HG03064 (cell line): ENCODE results near the gene TNFRSF9.
"Not testable (repeated sequence)": the region's sequence is repeated elsewhere in the genome, so short reads cannot be mapped to it uniquely, and the experiment has no call there.

Experiments used
- ATAC-seq: cut with Tn5 transposase; IDR thresholded peaks from one replicate; pipeline ENCODE4 v1.9.1; 2021; ENCODE audit warnings: low read depth; ENCODE audit not compliant: unreplicated experiment

TNFRSF9 gene

DNA sequence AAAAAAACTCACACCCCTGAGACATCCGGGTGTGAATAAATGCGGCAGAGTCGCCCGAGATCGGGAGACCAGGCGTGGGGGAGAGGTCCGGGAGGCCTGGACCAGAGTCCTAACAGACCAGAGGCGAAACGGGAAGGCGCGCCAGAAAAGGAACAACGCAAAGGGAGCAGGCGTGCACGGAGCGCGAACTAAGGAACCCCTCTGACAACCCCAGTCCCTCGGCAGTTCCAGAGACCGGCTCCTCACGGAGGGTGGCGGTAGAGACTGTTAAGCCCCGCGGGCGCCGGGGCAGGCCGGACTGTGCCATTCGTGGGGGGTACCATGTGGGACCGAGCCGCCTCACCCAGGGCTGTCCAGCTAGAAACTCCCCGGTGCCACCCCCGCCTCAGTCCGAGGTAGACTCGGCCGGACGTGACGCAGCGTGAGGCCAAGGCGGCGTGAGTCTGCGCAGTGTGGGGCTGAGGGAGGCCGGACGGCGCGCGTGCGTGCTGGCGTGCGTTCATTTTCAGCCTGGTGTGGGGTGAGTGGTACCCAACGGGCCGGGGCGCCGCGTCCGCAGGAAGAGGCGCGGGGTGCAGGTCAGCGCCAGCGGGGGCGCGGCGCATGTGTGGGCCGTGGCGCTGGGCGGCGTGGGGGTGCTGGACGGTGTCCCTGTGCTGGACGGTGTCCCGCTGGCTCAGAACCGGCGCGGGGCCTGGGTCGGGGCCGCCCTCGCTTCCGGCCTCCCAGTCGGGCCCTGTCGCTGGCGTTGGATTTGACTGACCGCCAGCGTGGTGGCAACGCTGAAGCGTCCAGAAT lies 20.8 kb upstream of the TNFRSF9 start, which contains the start of gene PARK7:
Gene PARK7 (plus strand): TSS at position 496 of the 798 bp plus-strand sequence. CDS start 1,075 bp downstream, outside the sequence.
- ATAC-seq: peak; percentile 91

DNA sequence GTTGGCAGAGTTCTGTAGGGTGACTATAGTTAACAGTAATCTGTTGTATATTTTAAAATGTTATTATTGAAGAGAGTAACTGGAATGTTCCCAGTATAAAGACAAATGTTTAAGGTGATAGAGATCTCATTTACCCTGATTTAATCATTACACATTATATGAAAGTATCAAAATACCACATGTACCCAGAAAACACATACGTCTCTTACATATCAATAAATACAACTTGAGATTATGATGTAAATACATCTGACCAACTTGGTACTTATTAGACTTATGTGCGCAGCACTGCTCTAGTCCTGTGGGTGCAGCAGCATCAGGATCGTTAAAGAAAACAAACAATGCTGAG lies 20.2 kb upstream of the TNFRSF9 start:
- ATAC-seq: no peak

DNA sequence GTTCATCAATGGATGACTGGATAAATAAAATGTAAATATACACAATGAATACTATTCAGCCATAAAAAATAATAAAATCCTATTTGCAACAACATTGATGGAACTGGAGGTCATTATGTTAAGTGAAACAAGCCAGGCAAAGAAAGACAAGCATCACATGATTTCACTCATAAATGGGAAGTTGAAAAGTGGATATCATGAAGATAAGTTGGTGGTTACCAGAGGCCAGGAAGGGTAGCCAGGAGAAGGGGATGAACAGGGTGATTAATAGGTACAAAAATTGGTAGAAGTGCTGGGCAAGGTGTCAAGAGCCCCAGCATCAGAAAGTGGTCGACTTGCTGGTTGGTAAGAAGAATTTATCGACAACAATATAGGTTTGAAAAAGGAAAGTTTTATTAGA lies 19.5 kb upstream of the TNFRSF9 start:
- ATAC-seq: no peak

DNA sequence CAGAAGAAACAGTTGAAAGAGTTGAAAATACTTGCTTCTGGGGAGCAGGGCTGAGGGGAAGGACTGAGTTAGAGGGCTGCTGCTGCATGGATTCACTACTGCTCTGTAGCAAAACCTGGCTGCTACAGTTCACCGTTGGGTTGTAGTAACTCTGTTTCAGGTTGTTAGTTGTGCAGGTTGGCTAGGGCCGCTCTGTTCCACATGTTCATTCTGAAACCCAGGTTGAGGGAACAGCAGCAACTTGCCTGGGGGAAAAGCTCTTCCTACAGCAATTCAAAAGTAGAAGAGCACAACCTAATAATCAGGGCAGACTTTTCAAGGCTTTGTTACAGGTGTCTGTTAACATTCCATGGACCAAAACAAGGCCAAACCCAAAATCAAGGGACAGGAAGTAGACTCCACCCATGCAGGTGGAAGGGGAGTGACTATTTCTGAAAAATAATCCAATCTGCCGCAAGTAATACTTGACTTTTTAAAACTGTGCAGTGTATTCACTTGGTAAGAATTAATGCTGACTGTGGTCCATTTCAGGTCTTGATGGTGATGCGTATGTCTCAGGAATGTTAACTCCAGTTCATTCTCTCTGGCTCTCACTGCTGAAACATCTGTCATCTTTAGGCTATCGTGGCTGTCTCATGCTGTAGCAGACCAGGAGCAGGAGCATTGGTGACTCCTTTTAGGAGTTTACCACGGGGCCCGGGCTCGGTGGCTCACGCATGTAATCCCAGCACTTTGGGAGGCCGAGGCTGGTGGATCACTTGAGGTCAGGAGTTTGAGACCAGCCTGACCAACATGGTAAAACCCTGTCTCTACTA lies 15.8 kb upstream of the TNFRSF9 start:
- no peak for ATAC-seq

DNA sequence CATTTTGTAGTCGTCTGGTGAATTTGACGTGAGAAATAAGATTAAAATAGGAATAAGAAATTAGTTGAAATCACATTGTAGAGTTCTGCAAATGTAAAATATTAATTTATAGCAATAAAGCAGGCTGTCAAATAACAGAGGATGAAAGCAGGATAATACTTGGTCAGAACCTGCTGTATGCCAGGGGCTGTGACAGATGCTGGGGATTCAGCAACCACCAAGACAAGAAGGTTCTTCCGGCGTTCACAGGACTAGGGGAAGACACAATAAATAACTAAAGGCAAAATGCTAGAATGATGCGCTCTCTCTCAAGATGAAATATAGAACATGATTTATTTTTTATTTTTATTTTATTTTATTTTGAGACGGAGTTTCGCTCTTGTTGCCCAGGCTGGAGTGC lies 14.0 kb upstream of the TNFRSF9 start:
- no peak for ATAC-seq

DNA sequence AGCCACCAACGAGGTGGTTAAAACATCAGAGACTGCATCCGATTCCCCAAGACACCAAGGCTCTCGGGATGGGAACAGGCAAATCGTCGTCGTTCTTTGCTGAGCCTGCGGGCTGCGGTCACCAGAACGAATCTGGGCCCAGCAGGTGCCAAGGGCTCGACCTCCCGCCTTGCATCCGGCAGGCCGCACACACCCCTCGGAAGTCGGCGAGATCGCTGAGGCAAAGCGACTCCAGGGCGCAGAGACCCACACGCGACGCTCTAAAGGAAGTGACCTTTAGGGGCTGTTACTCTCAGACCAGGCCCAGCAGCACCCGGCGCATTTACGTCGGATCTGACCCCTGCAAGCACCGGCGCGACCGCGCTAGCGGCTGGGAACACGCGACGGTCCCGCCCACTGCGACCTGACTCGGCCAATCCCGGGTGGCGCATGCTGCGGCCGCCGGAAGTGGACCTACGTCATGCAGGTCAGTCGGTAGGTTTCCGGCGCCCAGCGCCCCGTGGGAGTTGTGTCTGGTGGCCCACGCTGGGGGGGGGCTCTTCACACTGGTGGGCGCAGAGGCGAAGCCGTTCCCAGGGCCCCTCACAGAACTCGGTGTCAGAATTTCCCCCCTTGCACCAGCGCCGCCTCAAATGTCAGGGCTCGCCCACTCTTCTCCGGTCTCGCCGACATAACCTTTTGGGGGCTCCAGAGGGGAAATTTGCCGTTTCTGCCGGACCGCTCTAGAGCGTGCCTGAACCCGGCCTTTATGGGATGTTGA lies 13.4 kb upstream of the TNFRSF9 start:
- peak; percentile 89 for ATAC-seq

DNA sequence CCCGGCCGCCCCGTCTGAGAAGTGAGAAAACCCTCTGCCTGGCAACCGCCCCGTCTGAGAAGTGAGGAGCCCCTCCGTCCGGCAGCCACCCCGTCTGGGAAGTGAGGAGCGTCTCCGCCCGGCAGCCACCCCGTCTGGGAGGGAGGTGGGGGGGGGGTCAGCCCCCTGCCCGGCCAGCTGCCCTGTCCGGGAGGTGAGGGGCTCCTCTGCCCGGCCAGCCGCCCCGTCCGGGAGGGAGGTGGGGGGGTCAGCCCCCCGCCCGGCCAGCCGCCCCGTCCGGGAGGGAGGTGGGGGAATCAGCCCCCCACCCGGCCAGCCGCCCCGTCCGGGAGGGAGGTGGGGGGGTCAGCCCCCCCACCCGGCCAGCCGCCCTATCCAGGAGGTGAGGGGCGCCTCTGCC lies 12.2 kb upstream of the TNFRSF9 start:
- ATAC-seq: not testable (repeated sequence)

DNA sequence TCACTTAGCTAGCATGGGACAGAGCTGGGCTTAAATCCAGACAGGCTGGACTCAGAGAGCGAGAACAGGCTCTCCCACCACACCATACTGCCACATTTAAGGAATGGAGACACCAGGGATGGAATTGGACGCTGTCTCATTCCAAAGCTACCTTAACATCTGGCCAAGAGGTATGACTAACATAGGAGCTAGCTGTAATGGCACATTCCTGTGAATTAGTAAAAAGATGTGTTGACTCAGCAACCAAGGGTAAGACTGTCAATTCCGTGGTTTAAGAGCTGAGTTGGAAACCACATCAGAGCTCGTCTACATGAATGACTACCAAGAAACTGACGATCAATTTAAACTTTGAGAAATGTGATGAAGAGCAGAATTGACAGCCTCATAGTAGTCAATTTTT lies 8.3 kb upstream of the TNFRSF9 start:
- no peak for ATAC-seq

DNA sequence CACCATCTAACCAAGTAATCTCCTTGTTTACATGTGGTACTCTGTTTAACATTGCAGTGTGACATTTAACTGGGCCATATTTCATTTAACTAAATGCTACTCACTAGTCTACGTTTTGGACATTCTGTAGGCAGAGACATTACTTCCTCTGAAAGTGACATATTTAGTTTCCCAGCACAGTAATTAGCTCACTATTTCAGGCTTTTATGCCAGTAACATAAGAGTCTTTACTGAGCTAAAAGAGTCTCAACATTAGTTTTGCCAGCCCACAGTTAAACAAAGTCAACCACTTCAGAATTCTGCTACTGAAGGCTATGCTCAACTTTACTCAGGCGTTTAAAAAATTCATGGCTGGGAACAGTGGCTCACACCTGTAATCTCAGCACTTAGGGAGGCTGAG lies 2.6 kb upstream of the TNFRSF9 start:
- no peak for ATAC-seq

DNA sequence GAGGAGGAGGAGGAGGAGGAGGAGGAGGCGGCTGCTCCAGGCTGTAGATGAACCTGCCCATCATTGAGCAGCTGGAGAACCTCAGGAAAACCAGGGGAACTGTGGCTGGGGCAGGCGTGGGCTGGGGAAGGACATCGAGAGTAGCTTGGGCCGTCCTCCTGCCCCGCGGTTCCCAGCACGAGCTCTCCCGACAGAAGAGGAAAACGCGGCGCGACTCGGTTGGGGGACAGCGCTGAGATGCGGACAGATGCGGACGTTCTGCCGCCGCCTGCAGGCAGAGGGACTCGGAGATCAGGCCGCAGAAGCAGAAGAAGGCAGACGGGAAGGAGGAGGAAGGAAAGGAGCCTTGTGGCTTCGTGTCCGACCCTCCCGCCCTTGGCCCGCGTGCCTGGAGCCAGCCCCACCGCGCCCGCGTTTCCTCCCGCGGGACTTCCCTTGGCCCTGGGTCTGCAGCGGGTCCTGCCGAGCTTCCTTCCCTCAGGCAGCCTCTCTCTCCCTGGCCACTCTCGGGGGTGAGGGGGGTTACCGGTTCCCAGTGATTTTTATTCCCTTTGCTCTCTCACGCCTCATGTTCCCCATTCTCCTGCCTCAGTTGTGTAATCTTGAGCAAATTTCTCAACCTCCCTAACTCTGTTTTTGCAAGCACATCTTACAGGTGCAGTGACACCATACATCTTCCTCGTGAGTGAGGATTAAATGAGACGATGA lies 1.7 kb upstream of the TNFRSF9 start:
- no peak for ATAC-seq

DNA sequence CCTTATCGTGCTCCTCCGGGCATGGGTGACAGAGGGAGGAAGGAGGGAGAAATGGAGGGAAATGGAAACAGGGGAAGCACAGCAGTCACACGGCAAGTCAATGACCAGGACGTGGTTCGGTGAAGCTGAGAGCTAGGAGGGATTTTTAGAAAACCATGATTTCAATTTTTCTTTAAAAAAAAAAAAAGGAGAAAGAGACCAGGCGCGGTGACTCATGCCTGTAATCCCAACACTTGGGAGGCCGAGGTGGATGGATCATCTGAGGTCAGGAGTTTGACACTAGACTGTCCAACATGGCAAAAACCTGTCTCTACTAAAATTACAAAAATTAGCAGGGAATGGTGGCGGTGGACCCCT lies 776 bp upstream of the TNFRSF9 start:
- no peak for ATAC-seq

DNA sequence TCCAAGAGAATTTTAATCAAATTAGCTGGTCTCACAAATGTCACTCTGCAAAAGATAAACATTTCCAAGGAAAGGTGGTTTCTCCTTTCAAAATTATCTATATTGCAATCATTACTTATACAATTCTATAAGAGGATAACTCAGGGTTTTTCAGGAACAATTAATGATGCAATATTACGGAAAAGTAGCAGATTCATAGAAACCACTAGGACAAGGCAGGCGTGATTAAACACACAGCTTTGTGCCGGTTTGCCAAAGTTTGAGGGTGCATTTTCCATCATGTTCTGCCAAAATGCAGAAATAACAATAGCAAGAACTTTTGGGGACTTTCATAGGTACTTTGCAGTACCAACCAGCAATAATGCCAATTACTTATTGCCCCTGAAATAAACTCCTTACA lies 605 bp downstream of the TNFRSF9 start:
- no peak for ATAC-seq

DNA sequence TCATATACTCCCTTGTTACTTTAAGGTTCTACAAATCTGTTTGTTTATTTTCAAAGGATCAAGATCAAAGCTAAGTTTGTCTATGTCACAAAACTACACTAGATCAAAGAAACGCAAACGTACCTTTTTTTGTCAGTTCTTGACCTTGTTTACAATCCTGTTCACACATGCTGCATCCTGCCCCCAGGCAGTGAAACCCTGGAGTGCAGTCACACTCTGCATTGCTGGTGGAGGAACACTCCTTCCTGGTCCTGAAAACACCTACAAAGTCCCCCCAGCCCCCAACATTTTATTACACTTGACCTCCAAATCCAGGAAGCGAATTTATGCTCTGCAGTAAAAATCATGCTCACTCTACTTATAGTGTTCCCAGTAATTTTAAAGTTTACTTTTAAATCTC lies 2.6 kb downstream of the TNFRSF9 start:
- no peak for ATAC-seq

DNA sequence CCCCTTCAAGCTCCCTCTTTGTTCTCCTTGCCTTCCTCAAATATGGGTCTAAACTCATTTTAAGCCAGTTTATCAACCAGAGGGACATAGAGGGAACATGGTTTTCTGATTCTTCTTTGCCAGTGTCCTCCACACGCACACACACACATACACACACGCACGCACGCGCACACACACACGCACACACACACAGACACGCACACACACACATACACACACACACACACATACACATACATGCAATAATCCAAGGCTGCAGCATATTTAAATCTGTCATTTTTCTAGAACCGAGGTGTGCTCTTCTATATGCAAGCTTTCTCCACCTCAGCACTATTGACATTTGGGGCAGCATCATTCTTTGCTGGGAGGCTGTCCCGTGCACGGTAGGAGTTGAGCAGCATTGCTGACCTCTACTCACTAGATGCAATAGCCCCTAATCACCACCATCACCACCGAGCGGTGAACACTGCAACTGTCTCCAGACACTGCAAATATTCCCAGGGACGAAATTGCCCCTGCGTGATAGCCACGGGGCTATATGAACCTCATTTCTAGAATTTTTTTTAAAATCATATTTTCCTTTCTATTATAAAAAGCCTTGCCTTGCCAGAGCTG lies 8.0 kb downstream of the TNFRSF9 start:
- ATAC-seq: no peak

DNA sequence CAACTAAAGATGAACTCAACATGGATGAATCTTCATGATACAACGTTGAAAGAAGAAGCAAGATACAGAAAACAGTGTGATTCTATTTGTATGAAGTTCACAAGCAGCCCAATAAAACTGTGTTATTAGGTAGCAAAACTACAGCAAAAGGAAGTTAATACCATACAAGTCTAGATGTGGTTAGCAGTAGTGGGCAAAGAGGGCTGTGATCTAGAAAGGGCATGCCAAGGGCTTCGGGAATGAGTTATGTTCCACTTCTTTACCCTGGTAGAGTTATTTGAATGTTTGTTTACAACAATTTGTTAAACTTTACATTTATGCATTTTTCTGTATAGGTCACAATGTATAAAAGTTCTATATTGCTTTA lies 9.2 kb downstream of the TNFRSF9 start:
- no peak for ATAC-seq

DNA sequence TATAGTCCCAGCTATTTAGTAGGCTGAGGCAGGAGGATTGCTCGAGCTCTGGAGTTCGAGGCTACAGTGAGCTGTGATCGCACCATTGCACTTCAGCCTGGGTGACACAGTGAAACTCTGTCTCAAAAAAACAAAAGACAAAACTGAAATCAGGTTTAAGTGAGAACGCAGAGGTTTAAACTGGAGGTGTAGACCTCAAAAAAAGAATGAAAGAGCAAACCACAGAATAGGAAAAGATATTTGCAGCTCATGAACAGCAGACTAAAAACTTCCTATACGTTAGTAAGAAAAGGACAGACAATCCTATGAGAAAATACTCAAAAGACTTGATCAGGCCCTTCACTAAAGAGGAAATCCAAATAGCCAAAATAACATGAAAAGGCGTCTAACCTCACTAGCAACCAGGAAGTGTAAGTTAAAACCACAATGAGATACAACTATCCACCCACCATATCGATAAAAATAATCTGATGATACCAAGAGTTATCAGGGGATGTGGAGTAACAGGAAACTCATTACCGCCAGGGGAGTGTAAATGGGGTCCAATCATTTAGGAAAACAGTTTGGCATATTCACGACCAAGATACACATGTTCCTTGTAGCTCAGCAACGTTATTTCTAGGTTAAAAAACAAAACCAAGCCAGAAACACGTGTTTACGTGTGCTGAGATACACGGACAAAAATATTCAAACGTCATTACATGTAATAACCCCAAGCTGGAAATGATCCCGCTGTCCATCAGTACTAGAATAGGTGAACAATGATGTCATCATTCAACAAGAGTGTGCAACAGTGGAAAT lies 9.8 kb downstream of the TNFRSF9 start:
- ATAC-seq: no peak

DNA sequence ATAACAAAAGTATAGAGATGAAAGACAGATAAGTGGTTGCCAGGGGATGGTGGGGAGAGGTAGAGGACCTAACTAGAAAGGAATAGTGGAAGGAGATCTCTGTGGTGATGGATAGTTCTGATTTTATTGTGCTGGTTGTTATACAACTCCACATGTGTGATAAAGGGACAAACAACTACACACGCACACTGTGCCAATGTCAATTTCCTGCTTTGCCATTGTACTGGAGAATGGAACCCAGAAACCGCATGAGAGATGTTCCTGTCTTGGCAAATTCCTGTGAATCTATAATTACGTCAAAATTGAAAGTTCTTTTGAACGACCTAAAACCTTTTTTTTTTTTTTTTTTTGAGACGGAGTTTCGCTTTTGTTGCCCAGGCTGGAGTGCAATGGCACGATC lies 11.0 kb downstream of the TNFRSF9 start:
- no peak for ATAC-seq

DNA sequence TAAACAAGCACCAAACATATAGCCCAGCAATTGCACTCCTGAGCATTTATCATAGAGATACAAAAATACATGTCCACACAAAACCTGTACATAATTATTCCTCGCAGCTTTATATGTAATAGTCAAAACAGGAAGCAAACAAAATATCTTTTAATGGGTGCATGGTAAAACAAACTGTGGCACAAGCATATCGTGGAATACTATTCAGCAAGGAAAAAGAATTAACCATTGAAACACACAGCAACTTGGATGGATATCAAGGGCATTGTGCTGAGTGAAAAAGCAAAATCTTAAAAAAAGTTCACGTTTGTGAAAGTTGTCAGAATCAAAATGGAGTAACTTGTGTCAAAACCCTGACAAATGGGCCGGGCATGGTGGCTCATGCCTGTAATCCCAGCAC lies 12.4 kb downstream of the TNFRSF9 start:
- ATAC-seq: no peak

DNA sequence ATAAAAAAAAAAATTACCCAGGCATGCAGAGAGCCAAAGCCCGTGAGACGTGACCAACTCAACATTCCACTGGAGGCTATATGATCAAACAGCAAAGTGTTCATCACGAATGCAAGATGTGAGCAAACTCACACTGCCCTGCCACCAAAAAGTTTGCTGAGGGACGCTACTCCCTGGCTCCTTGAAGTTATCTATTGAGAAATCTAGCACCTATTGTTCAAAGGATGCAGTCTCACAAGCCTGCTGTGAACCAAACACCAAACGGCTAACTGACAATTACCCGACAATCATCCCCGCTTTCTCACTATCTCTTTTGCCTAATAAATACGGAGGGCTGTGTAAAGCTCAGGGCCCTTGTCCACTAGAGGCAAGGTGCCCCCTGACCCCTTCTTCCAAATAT lies 13.6 kb downstream of the TNFRSF9 start:
- not testable (repeated sequence) for ATAC-seq

DNA sequence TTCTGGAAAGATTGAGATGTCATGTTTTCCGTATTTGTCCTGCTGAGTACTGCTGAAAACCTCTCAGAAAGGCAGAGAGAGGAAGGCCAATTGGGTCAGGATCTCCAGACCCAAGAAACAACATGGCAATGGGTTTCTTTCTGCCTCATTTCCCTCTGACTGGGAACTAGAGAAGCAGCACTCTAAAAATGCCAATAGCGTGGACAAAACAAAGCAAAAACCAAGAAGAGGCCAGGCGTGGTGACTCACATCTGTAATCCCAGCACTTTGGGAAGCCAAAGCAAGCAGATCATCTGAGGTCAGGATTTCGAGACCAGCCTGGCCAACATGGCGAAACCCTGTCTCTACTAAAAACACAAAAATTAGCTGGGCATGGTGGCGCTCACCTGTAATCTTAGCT lies 18.3 kb downstream of the TNFRSF9 start:
- ATAC-seq: no peak
